HG02759 (cell line): ENCODE data around the gene PANX1.
"Not testable (repeated sequence)": the region's sequence is repeated elsewhere in the genome, so short reads cannot be mapped to it uniquely, and the experiment has no call there.

ENCODE experiments used
- ATAC-seq: cut with Tn5 transposase; IDR thresholded peaks from one replicate; pipeline ENCODE4 v1.9.1; 2021; ENCODE audit warnings: mild to moderate bottlenecking, moderate library complexity; ENCODE audit not compliant: unreplicated experiment

Gene PANX1, protein sequence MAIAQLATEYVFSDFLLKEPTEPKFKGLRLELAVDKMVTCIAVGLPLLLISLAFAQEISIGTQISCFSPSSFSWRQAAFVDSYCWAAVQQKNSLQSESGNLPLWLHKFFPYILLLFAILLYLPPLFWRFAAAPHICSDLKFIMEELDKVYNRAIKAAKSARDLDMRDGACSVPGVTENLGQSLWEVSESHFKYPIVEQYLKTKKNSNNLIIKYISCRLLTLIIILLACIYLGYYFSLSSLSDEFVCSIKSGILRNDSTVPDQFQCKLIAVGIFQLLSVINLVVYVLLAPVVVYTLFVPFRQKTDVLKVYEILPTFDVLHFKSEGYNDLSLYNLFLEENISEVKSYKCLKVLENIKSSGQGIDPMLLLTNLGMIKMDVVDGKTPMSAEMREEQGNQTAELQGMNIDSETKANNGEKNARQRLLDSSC

GRCh38 chr11:94128746-94129511 lies at the start of gene PANX1:
Gene PANX1, plus strand, starts transcription at chr11:94128841. Its CDS starts 472 bp downstream, at chr11:94129313.
- ATAC-seq, result peak; percentile 87

DNA sequence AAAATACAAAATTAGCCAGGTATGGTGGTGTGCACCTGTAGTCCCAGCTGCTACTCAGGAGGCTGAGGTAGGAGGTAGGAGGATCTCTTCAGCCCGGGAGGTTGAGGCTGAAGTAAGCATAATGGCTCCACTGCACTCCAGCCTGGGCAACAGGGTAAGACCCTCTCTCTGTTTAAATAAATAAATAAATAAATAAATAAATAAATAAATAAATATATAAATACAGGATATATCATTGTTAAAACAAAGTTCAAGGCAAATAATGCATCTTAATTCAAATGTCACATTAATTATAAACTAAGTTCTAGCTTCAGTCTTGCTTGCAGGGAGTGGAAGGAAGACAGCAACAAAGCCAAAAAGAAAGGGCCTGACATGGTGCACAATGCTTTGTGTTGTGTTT lies 44.5 kb upstream of the PANX1 start:
- ATAC-seq, result no peak

GRCh38 chr11:94088906-94089305 lies 39.7 kb upstream of the PANX1 start:
- no peak for ATAC-seq

DNA sequence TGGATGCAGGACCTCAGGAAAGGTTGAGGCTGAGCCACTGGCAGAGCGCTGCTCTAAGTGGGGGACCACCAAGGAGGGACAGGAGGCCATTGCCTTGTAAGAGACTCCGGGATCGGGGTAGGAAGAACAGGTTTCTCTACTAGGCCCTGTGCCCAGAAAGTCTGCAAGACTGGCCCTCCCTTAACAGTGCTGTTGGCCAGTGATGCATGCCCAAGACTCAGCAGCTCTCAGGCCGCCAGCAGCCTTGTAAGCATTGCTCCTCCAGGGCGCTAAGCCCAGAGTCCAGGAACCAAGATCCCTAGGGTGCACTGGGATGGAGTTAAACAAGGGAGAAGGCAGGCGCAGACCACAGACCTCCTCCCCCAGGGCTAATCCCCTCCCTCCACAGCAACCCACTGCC lies 39.3 kb upstream of the PANX1 start:
- no peak for ATAC-seq

DNA sequence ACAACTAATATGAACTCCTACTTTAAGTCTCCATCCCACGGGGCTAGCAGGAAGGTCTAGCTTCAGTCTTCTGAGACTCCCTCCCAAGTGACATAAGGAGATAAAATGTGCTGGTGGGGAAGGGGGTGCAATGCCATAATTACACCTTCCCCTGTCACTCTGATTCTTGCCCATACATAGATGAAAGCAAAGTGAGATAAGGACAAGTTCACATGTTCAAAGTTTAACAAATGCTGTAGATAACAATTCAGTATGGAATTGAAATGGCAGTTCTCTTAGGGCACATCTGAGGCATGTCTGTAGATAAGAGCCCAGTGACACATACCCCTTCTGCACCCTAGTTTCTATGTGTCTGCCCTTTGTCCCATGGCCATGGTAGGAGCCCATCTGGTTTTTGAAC lies 38.2 kb upstream of the PANX1 start:
- no peak for ATAC-seq

GRCh38 chr11:94091091-94091490 lies 37.5 kb upstream of the PANX1 start:
- no peak for ATAC-seq

GRCh38 chr11:94100253-94100652 lies 28.4 kb upstream of the PANX1 start:
- ATAC-seq, result no peak

DNA sequence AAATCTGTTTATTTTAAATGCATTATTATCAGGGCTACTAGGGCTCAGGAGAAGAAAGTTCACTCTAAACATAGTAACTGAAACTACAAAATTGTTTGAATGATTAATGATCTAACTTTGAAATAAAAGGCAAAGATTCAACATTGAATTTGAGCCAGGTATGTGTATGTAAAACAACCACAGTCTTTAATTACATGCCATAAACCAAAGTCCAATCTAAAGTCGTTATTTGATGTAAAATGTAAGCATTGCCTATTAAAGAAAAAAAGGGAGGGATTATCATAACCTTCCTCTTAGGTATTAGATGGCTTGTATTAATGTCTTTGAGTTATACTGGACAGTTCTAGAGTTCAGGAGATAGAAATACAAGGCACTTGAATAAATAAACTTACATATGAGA lies 25.2 kb upstream of the PANX1 start:
- ATAC-seq, result no peak

DNA sequence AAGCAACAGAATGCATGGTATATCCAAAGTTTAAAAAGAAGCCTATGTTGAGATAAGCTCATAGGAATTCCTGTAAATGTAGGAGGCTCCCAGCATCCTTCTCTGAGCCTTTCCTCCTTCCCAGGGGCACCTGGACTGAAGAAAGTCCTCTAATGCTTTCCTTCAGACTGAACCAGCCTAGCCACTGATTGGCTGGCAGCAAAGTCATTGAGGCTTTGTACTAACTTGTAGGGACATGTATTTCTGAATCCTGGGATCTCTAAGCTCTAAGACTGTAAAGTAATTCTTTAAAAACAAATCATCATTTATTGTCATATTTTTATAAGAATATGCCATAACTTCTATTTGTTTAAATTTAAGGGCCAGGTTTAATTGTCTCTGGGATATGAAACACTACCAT lies 23.9 kb upstream of the PANX1 start:
- ATAC-seq, result no peak

- no peak for ATAC-seq
Measured at GRCh38 chr11:94106716-94107115, 21.9 kb upstream of the PANX1 start.

GRCh38 chr11:94107363-94107762 lies 21.3 kb upstream of the PANX1 start:
- ATAC-seq, result no peak

DNA sequence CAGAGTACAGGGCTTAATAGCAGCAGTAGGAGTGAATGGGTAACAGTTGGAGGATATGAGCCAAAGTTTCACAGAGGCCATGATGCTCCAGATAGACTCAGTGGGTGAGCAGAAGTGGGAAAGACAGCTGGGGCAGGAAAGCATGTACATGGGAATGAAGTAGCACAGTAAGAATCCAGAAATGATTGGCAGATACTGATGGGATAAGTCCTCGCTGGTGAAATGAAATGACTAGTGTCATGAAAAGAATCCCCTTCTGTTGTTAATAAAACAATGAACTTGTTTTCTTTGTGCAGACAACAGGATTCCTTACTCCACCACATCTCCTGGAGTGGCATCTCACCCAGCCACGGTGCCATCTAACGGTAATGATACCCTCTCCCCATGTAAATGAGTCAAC lies 17.4 kb upstream of the PANX1 start:
- ATAC-seq, result no peak

GRCh38 chr11:94111660-94112059 lies 17.0 kb upstream of the PANX1 start:
- ATAC-seq, result no peak

- ATAC-seq, result no peak
Measured at GRCh38 chr11:94112206-94112953, 16.3 kb upstream of the PANX1 start.

DNA sequence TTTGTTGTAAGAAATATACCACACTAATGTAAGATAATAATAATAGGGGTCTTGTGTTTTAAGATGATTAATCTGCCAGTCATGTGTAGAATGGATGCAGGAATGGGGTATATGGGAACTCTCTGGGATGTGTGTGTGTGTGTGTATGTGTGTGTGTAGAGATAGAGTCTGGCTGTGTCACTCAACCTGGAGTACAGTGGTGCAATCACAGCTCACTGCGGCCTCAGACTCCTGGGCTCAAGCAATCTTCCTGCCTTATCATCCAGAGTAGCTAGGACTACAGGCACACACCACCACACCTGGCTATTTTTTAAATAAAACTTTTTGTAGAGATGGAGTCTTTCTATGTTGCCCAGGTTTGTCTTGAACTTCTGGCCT lies 11.5 kb upstream of the PANX1 start:
- ATAC-seq, result no peak

DNA sequence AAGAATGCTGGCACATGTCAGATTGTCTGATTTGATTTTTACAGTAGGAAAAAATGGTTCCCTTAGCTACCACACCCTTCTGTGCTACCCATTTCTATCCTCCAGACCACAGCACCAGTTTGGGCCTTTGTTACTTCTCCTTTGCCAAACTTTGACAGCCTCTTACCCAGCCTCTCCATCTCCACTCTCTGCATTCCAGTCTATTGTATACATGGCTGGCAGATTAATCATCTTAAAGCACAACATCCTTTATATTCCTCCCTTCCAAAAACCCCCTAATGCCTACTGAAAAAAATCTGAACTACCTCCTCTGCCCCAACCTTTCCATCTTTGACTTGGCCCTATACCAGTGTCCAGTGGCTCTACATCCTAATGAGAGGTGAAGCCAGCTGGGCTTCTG lies 10.8 kb upstream of the PANX1 start:
- ATAC-seq, result no peak

DNA sequence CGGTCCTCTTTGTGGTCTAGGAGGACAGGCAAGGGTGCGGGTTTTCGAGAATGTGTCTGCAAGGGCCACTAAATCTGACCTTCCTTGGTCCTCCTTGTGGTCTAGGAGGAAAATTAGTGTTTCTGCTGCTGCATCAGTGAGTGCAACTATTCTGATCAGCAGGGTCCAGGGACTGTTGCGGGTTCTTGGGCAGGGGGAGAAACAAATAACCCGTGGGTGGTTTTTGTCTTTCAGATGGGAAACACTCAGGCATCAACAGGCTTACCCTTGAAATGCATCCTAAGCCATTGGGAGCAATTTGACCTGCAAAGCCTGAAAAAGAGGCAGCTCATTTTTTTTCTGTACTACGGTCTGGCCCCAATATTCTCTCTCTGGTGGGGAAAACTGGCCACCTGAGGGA lies 9.0 kb upstream of the PANX1 start:
- not testable (repeated sequence) for ATAC-seq

GRCh38 chr11:94120516-94120915 lies 8.1 kb upstream of the PANX1 start:
- not testable (repeated sequence) for ATAC-seq

DNA sequence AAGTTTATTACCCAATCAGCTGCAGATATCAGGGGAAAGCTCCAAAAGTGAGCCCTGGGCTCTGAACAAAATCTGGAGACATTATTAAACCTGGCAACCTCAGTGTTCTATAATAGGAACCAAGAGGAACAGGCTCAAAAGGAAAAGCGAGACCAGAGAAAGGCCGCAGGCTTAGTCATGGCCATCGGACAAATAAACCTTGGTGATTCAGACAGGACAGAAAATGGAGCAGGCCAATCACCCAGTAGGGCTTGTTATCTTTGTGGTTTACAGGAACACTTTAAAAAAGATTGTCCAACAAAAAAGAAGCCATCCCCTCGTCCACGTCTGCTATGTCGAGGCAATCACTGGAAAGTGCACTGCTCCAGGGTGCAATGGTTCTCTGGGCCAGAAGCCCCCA lies 7.7 kb upstream of the PANX1 start:
- no peak for ATAC-seq

GRCh38 chr11:94125407-94126115 lies 3.1 kb upstream of the PANX1 start:
- no peak for ATAC-seq

GRCh38 chr11:94127638-94128037 lies 1.0 kb upstream of the PANX1 start:
- no peak for ATAC-seq
